HCT116 (cell line): ENCODE data around the gene FECH. TPM values are rescaled to one million over a fixed set of nuclear protein-coding genes. Genes with fewer than 3 reads are reported as not detected.

Experiments
- ATAC-seq: fragments of 200-7000 bp; cut with Tn5 transposase; 2 replicates; pipeline ENCODE4 v1.9.1; 2020; ENCODE audit warnings: mild to moderate bottlenecking, moderate library complexity
- Bru-seq: library from RNA; stranded (reverse); fragments of 400-500 nt; gene quantifications from one replicate; lab custom pipeline; 2021; lab: Mats Ljungman, UMichigan
- BruChase-seq, 2 experiments: library from RNA; stranded (reverse); fragments of 400-500 nt; gene quantifications; one replicate each; lab custom pipeline; 2021; lab: Mats Ljungman, UMichigan
- BruUV-seq: library from RNA; stranded (reverse); fragments of 400-500 nt; replicated peaks from 2 replicates; lab custom pipeline; 2021; lab: Mats Ljungman, UMichigan
- CTCF ChIA-PET: fragments of 300-600 bp; sonication (Branson Sonifier 250); formaldehyde crosslinking; loops from one replicate; lab custom pipeline; 2021; ENCODE audit warnings: antibody characterized with exemption; lab: Charles Lee
- POLR2A ChIA-PET: fragments of 300-600, 350-600 bp; sonication (Branson Sonifier 250); formaldehyde crosslinking; loops from one replicate; lab custom pipeline; 2021; ENCODE audit warnings: antibody characterized with exemption; lab: Charles Lee
- RAD21 ChIA-PET, 2 experiments: fragments of 300-600 bp; sonication (Branson Sonifier 250); formaldehyde crosslinking; loops; one replicate each; lab custom pipeline; 2023; ENCODE audit warnings: low total read pairs in 2 of 2; ENCODE audit not compliant: uncharacterized antibody in 2 of 2, unreplicated experiment in 2 of 2, low non-redundant PET in 1 of 2; lab: Charles Lee
- DNase-seq: peaks from one replicate; pipeline ENCODE4 v3.0.0-alpha.2; 2010; ENCODE audit warnings: low read depth, low spot score
- H2AFZ ChIP-seq: fragments of 200-600 bp; shearing (Covaris generic), sonication (generic); 2 replicates; pipeline ENCODE4 v1.6.1; 2017; ENCODE audit warnings: low read depth, mixed run types, mixed read lengths, antibody characterized with exemption, low read length; ENCODE audit not compliant: poor library complexity, severe bottlenecking
- H3K27ac ChIP-seq: 2 replicates; pipeline ENCODE4 v1.5.1; 2012; ENCODE audit warnings: low read depth, low read length
- H3K27me3 ChIP-seq: fragments of 200-600 bp; sonication (generic); 2 replicates; pipeline ENCODE4 v1.6.1; 2016; ENCODE audit warnings: mixed run types, low read length, mixed read lengths; ENCODE audit not compliant: insufficient read depth
- H3K36me3 ChIP-seq, 2 experiments: fragments of 200-500 bp in 1 of 2; fragments of 200-600 bp in 1 of 2; sonication (Bioruptor generic) in 1 of 2; sonication (generic) in 1 of 2; 2 replicates each; pipeline versions ENCODE4 v1.5.1 to v1.6.1; 2014 to 2016; ENCODE audit warnings: low read length in 2 of 2, inconsistent platforms in 1 of 2, mixed read lengths in 1 of 2, mixed run types in 1 of 2; ENCODE audit not compliant: insufficient read depth in 2 of 2, control insufficient read depth in 1 of 2
- H3K4me1 ChIP-seq, 2 experiments: fragments of 200-600 bp in 1 of 2; sonication (generic) in 1 of 2; 2 replicates each; pipeline versions ENCODE4 v1.5.1 to v1.6.1; 2012 to 2017; ENCODE audit warnings: low read length in 2 of 2, inconsistent platforms in 1 of 2, mild to moderate bottlenecking in 1 of 2, mixed read lengths in 1 of 2, mixed run types in 1 of 2, moderate library complexity in 1 of 2; ENCODE audit not compliant: insufficient read depth in 2 of 2, control insufficient read depth in 1 of 2
- H3K4me2 ChIP-seq: fragments of 200-600 bp; sonication (generic); 2 replicates; pipeline ENCODE4 v1.6.1; 2017; ENCODE audit warnings: mixed run types, low read length, mixed read lengths
- H3K4me3 ChIP-seq, 2 experiments: fragments of 200-600 bp in 1 of 2; sonication (generic) in 1 of 2; replicated peaks in 1 of 2; 2 replicates each; pipeline ENCODE4 v1.5.1; 2011 to 2016; ENCODE audit warnings: low read length in 2 of 2, control low read depth in 1 of 2, low read depth in 1 of 2, mild to moderate bottlenecking in 1 of 2, mixed read lengths in 1 of 2, mixed run types in 1 of 2
- H3K79me2 ChIP-seq: fragments of 200-600 bp; sonication (generic); 2 replicates; pipeline ENCODE4 v1.6.1; 2017; ENCODE audit warnings: mild to moderate bottlenecking, mixed run types, low read length, moderate library complexity, mixed read lengths; ENCODE audit not compliant: insufficient read depth
- H3K9ac ChIP-seq: fragments of 200-600 bp; sonication (generic); 2 replicates; pipeline ENCODE4 v1.6.1; 2016; ENCODE audit warnings: low read length, mixed read lengths
- H3K9me2 ChIP-seq: fragments of 200-600 bp; sonication (generic), shearing (Covaris generic); 2 replicates; pipeline ENCODE4 v1.6.1; 2017; ENCODE audit warnings: mixed run types, mild to moderate bottlenecking, moderate library complexity; ENCODE audit not compliant: insufficient read depth
- H3K9me3 ChIP-seq, 2 experiments: fragments of 200-500 bp in 1 of 2; fragments of 200-600 bp in 1 of 2; sonication (Bioruptor generic) in 1 of 2; sonication (generic) in 1 of 2; 2 replicates each; pipeline ENCODE4 v1.6.1; 2014 to 2017; ENCODE audit warnings: low read length in 2 of 2, mixed read lengths in 2 of 2, inconsistent platforms in 1 of 2, low read depth in 1 of 2, mild to moderate bottlenecking in 1 of 2, mixed run types in 1 of 2, moderate library complexity in 1 of 2; ENCODE audit not compliant: control insufficient read depth in 1 of 2, insufficient read depth in 1 of 2
- H4K20me1 ChIP-seq: fragments of 200-600 bp; sonication (generic), shearing (Covaris generic); 2 replicates; pipeline ENCODE4 v1.6.1; 2017; ENCODE audit warnings: mixed run types, mild to moderate bottlenecking, moderate library complexity; ENCODE audit not compliant: insufficient read depth
- CTCF ChIP-seq, 3 experiments: fragments of 200-600 bp in 1 of 3; sonication (generic) in 1 of 3; IDR thresholded peaks in 2 of 3; conservative IDR thresholded peaks in 1 of 3; 2 replicates each; pipeline ENCODE4 v1.5.1; 2012 to 2017; ENCODE audit warnings: low read depth in 2 of 3, low read length in 2 of 3, antibody characterized with exemption in 1 of 3, borderline replicate concordance in 1 of 3, control low read depth in 1 of 3, mild to moderate bottlenecking in 1 of 3, mixed read lengths in 1 of 3, mixed run types in 1 of 3, moderate library complexity in 1 of 3; ENCODE audit not compliant: insufficient read depth in 1 of 3
- EGR1 ChIP-seq: IDR thresholded peaks from 2 replicates; pipeline ENCODE4 v1.6.1; 2012; ENCODE audit warnings: low read depth
- EZH2phosphoT487 ChIP-seq: fragments of 200-600 bp; IDR thresholded peaks from 2 replicates; pipeline ENCODE4 v1.6.1; 2018; ENCODE audit warnings: antibody characterized with exemption, borderline replicate concordance
- MAX ChIP-seq: IDR thresholded peaks from 2 replicates; pipeline ENCODE4 v1.6.1; 2012
- POLR2A ChIP-seq: IDR thresholded peaks from 2 replicates; pipeline ENCODE4 v1.7.0; 2011; ENCODE audit warnings: borderline replicate concordance; ENCODE audit not compliant: insufficient read depth, insufficient read length; ENCODE audit errors: extremely low read depth
- POLR2AphosphoS5 ChIP-seq: IDR thresholded peaks from 2 replicates; pipeline ENCODE4 v1.6.1; 2011; ENCODE audit warnings: mild to moderate bottlenecking, low read depth, low read length, moderate library complexity
- SIN3A ChIP-seq: IDR thresholded peaks from 2 replicates; pipeline ENCODE4 v1.6.1; 2012; ENCODE audit warnings: low read depth
- SP1 ChIP-seq: IDR thresholded peaks from 2 replicates; pipeline ENCODE4 v1.6.1; 2012; ENCODE audit warnings: low read depth
- YY1 ChIP-seq: IDR thresholded peaks from 2 replicates; pipeline ENCODE4 v1.6.1; 2011; ENCODE audit warnings: low read length, low read depth, moderate library complexity, mild to moderate bottlenecking; ENCODE audit not compliant: insufficient replicate concordance; ENCODE audit errors: extremely low read depth
- ZFX ChIP-seq: fragments of 450-650 bp; IDR thresholded peaks from 2 replicates; pipeline ENCODE4 v1.6.1; 2017
- intact Hi-C: fragments of 100-400 bp; cut with micrococcal nuclease; formaldehyde crosslinking; loops from 2 replicates; pipeline ENCODE4 v1.10.0; 2022
- long read RNA-seq: library from polyadenylated mRNA; unstranded; transcript quantifications from one replicate; pipeline ENCODE4 v2.0.0, GENCODE V29; 2021; ENCODE audit not compliant: unreplicated experiment
- polyA plus RNA-seq: library from polyadenylated mRNA; unstranded; fragments of >200 nt; gene quantifications from 2 replicates; pipeline ENCODE4 v1.2.1, GENCODE V29; 2012; ENCODE audit warnings: missing spikeins
- total RNA-seq: library from RNA; stranded (reverse); gene quantifications from one replicate; pipeline ENCODE4 v1.2.1, GENCODE V29; 2021; ENCODE audit not compliant: unreplicated experiment

FECH gene
- total RNA-seq, result 42.7 TPM
- polyA plus RNA-seq, result 26.4 and 34.8 TPM in 2 replicates
- percentile 70 among the genes with signal in this experiment for Bru-seq, nascent RNA
- BruChase-seq, experiment 1, labeled RNA remaining after a 6-hour chase, result percentile 83 among the genes with signal in this experiment
- percentile 72 among the genes with signal in this experiment for BruChase-seq, experiment 2, labeled RNA remaining after a 2-hour chase
- long read RNA-seq, transcript FECH-202 (11 exons, 2,526 nt), result minor isoform, 7 of 75 reads
- long read RNA-seq, transcript FECH-201 (11 exons, 3,853 nt), result major isoform, 52 of 75 reads
- long read RNA-seq, partial matches to known transcripts, result 10 of 75 reads
- long read RNA-seq, other reads (novel, unspliced or antisense), result 4 of 75 reads

- peak within 1 kb of the TSS; percentile 89 for H3K9ac ChIP-seq
- CTCF ChIA-PET, result no interaction called here
- no peak for TF ChIP-seq EZH2phosphoT487
- TF ChIP-seq POLR2AphosphoS5, result peak; percentile 84
- TF ChIP-seq EGR1, result peak; percentile 33; the same call in 1 of the 2 replicates
- TF ChIP-seq SIN3A, result peak; percentile 52; the same call in 1 of the 2 replicates
- peak; percentile 77 for TF ChIP-seq ZFX
- TF ChIP-seq POLR2A, result peak; percentile 62
- peak; percentile 43; the same call in 1 of the 2 replicates for TF ChIP-seq MAX
- peak; percentile 17; the same call in 1 of the 2 replicates for TF ChIP-seq SP1
- TF ChIP-seq YY1, result peak; percentile 72
- no peak for TF ChIP-seq CTCF (IDR thresholded peaks at IDR 0.05 in 2 of 3, conservative IDR thresholded peaks at IDR 0.05 in 1 of 3; ENCODE audit: borderline replicate concordance in 1 of 3, insufficient read depth in 1 of 3, low read depth in 2 of 3, low read length in 2 of 3)
- TF ChIP-seq, all 23 proteins: peak for 8
- Histone ChIP-seq H3K36me3 (no peaks in the 10 kb centered on the region), H3K27ac (peak within 1 kb of the TSS; percentile 89), H2AFZ (peak within 1 kb of the TSS; percentile 99), H3K4me1 (peaks cover 4 to 27% of the 10 kb centered on the region in 2 experiments; a peak in 3 of 4 replicates), H3K9me3 (no peaks in the 10 kb centered on the region), H3K4me2 (peak within 1 kb of the TSS; percentile 85), H3K79me2 (peaks cover 7% of the 10 kb centered on the region; the same call in 1 of the 2 replicates), H3K9me2 (no peaks in the 10 kb centered on the region), H3K4me3 (peak within 1 kb of the TSS; percentile 59 to 86), H4K20me1 (no peaks in the 10 kb centered on the region), H3K27me3 (no peaks in the 10 kb centered on the region)
- intact Hi-C loops, result no loop called here
- DNase-seq, result peak; percentile 12
- BruUV-seq, result no TSS peak
- ChIA-PET POLR2A (no interaction called here), RAD21 (no interaction called here)
- peak; percentile 92 for ATAC-seq
Observed at GRCh38 chr18:57586251-57587049, at the start of gene FECH. Gene FECH, minus strand, starts transcription at chr18:57586702. Its CDS starts 82 bp downstream, at chr18:57586620.
